HepG2 (cell line): ENCODE measurements around the gene UPF3A. TPM values are rescaled to one million over a fixed set of nuclear protein-coding genes. Genes with fewer than 3 reads are reported as not detected.

Experiments
- ATAC-seq: fragments of 200-7000 bp; cut with Tn5 transposase; 3 replicates; pipeline ENCODE4 v1.9.1; 2020; ENCODE audit warnings: mild to moderate bottlenecking, moderate library complexity
- BruUV-seq: library from RNA; stranded (reverse); fragments of 400-500 nt; replicated peaks from 2 replicates; lab custom pipeline; 2021; lab: Mats Ljungman, UMichigan
- CTCF ChIA-PET: fragments of 300-600 bp; formaldehyde crosslinking; extraction: SDS; loops from one replicate; lab custom pipeline; 2021; ENCODE audit warnings: low total read pairs, inconsistent platforms, low intra/inter-chr PET ratio; lab: Yijun Ruan, JAX
- POLR2A ChIA-PET: fragments of 350-600 bp; sonication (Branson Sonifier 250); formaldehyde crosslinking; loops from one replicate; lab custom pipeline; 2020; ENCODE audit warnings: antibody characterized with exemption, inconsistent platforms; lab: Yijun Ruan, JAX
- DNase-seq: peaks from one replicate; pipeline ENCODE4 v3.0.0-alpha.2; 2015; ENCODE audit warnings: low spot score
- FAIRE-seq: peaks from 3 replicates; lab custom pipeline; 2011; peaks lifted over from hg19 to GRCh38; lab: Jason Lieb, UNC
- H2AFZ ChIP-seq: one replicate; pipeline ENCODE4 v1.6.1; 2011; ENCODE audit warnings: low read length, inconsistent platforms
- H3K27ac ChIP-seq: fragments of 300-600 bp; 3 replicates; pipeline ENCODE4 v1.8.0; 2011; ENCODE audit warnings: mixed run types, mild to moderate bottlenecking, mixed read lengths, low read length, inconsistent platforms; ENCODE audit not compliant: insufficient read depth; ENCODE audit errors: extremely low read length
- H3K27me3 ChIP-seq, 2 experiments: fragments of 200-600 bp in 1 of 2; 2 replicates in 1 of 2; 3 replicates in 1 of 2; pipeline versions ENCODE4 v1.6.0 to v1.8.0; 2011; ENCODE audit warnings: low read length in 2 of 2, mild to moderate bottlenecking in 2 of 2, moderate library complexity in 2 of 2, inconsistent platforms in 1 of 2; ENCODE audit not compliant: insufficient read depth in 2 of 2, control insufficient read depth in 1 of 2
- H3K36me3 ChIP-seq, 2 experiments: fragments of 200-600 bp in 1 of 2; replicated peaks in 1 of 2; 2 replicates in 1 of 2; 3 replicates in 1 of 2; pipeline versions ENCODE4 v1.5.1 to v1.8.0; 2011; ENCODE audit warnings: low read length in 2 of 2, inconsistent platforms in 1 of 2; ENCODE audit not compliant: insufficient read depth in 2 of 2, control insufficient read depth in 1 of 2
- H3K4me1 ChIP-seq: 2 replicates; pipeline ENCODE4 v1.5.1; 2012; ENCODE audit warnings: low read length, inconsistent platforms; ENCODE audit not compliant: insufficient read depth
- H3K4me2 ChIP-seq: 2 replicates; pipeline ENCODE4 v1.6.0; 2011; ENCODE audit warnings: low read depth, low read length, inconsistent platforms
- H3K4me3 ChIP-seq, 3 experiments: fragments of 200-600 bp in 1 of 3; sonication (generic), shearing (Covaris generic) in 1 of 3; replicated peaks in 1 of 3; 2 replicates each; pipeline ENCODE4 v1.5.1; 2011 to 2016; ENCODE audit warnings: low read length in 3 of 3, inconsistent platforms in 2 of 3, low read depth in 2 of 3, mild to moderate bottlenecking in 2 of 3, control low read depth in 1 of 3, mixed read lengths in 1 of 3; ENCODE audit not compliant: insufficient read depth in 1 of 3
- H3K79me2 ChIP-seq: one replicate; pipeline ENCODE4 v1.6.1; 2011; ENCODE audit warnings: low read length, inconsistent platforms; ENCODE audit not compliant: insufficient read depth
- H3K9ac ChIP-seq: 2 replicates; pipeline ENCODE4 v1.6.0; 2011; ENCODE audit warnings: mild to moderate bottlenecking, low read depth, low read length, inconsistent platforms; ENCODE audit not compliant: insufficient read depth
- H3K9me3 ChIP-seq: 2 replicates; pipeline ENCODE4 v1.5.1; 2012; ENCODE audit warnings: mild to moderate bottlenecking, low read length
- H4K20me1 ChIP-seq: 2 replicates; pipeline ENCODE4 v1.6.0; 2011; ENCODE audit warnings: inconsistent platforms, mild to moderate bottlenecking, low read length, moderate library complexity; ENCODE audit not compliant: insufficient read depth
- BRD4 ChIP-seq: sonication (generic); formaldehyde crosslinking; IDR thresholded peaks from 2 replicates; pipeline ENCODE4 v1.4.0; 2020; ENCODE audit warnings: missing genetic modification reagents
- CEBPZ ChIP-seq: IDR thresholded peaks from 2 replicates; pipeline ENCODE4 v1.6.1; 2012; ENCODE audit warnings: low read length, improper control_type of control experiment
- DDIT3 ChIP-seq: sonication (generic); formaldehyde crosslinking; IDR thresholded peaks from 2 replicates; pipeline ENCODE4 v1.4.0; 2020; ENCODE audit warnings: mild to moderate bottlenecking, missing genetic modification reagents
- E2F2 ChIP-seq: sonication (generic); formaldehyde crosslinking; IDR thresholded peaks from 2 replicates; pipeline ENCODE4 v1.4.0; 2020; ENCODE audit warnings: missing genetic modification reagents, borderline replicate concordance
- HMG20A ChIP-seq: IDR thresholded peaks from 2 replicates; pipeline ENCODE4 v1.6.1; 2016; ENCODE audit warnings: borderline replicate concordance
- HNRNPH1 ChIP-seq: fragments of 200-400 bp; formaldehyde crosslinking; optimal IDR thresholded peaks from 2 replicates; pipeline ENCODE3; 2017; ENCODE audit warnings: mild to moderate bottlenecking, low read depth, low read length
- KDM1A ChIP-seq: IDR thresholded peaks from 2 replicates; pipeline ENCODE4 v1.6.1; 2016; ENCODE audit warnings: missing compliant biosample characterization
- KMT2A ChIP-seq: sonication (generic); formaldehyde crosslinking; IDR thresholded peaks from 2 replicates; pipeline ENCODE4 v1.4.0; 2020; ENCODE audit warnings: missing genetic modification reagents
- MLLT10 ChIP-seq: sonication (generic); formaldehyde crosslinking; IDR thresholded peaks from 2 replicates; pipeline ENCODE4 v1.4.0; 2020; ENCODE audit warnings: missing genetic modification reagents
- PCBP1 ChIP-seq: fragments of 200-400 bp; formaldehyde crosslinking; IDR thresholded peaks from 2 replicates; pipeline ENCODE4 v1.6.1; 2017; ENCODE audit warnings: mild to moderate bottlenecking, low read depth, low read length, borderline replicate concordance
- RARG ChIP-seq: sonication (generic); formaldehyde crosslinking; IDR thresholded peaks from 2 replicates; pipeline ENCODE4 v1.4.0; 2020; ENCODE audit warnings: low read depth, mild to moderate bottlenecking, missing genetic modification reagents
- RFX1 ChIP-seq: fragments of 450-650 bp; IDR thresholded peaks from 2 replicates; pipeline ENCODE4 v1.6.1; 2017
- SMAD9 ChIP-seq: sonication (generic); formaldehyde crosslinking; IDR thresholded peaks from 2 replicates; pipeline ENCODE4 v1.5.1; 2020; ENCODE audit warnings: mild to moderate bottlenecking, missing genetic modification reagents
- ZNF160 ChIP-seq: sonication (generic); formaldehyde crosslinking; IDR thresholded peaks from 2 replicates; pipeline ENCODE4 v1.8.0; 2022; ENCODE audit warnings: mild to moderate bottlenecking, inconsistent platforms, missing genetic modification reagents
- ZNF292 ChIP-seq: sonication (generic); formaldehyde crosslinking; IDR thresholded peaks from 2 replicates; pipeline ENCODE4 v1.8.1; 2022; ENCODE audit warnings: mild to moderate bottlenecking, low read depth, missing genetic modification reagents, borderline replicate concordance
- ZNF558 ChIP-seq: sonication (generic); formaldehyde crosslinking; IDR thresholded peaks from 2 replicates; pipeline ENCODE4 v1.9.0; 2022; ENCODE audit warnings: mild to moderate bottlenecking, missing genetic modification reagents, borderline replicate concordance
- ZNF737 ChIP-seq: sonication (generic); formaldehyde crosslinking; IDR thresholded peaks from 2 replicates; pipeline ENCODE4 v1.5.0; 2020; ENCODE audit warnings: missing genetic modification reagents, mild to moderate bottlenecking, borderline replicate concordance
- WGBS: methylation state at CpG from one replicate; pipeline ENCODE4 v1.1.6; 2017; ENCODE audit warnings: low lambda C conversion rate; 5-methylcytosine and 5-hydroxymethylcytosine counted together
- in situ Hi-C: cut with HindIII; loops from 2 replicates; pipeline ENCODE4 v1.10.0; 2017; ENCODE audit warnings: low pct_unique_long_range_greater_than_20kb; ENCODE audit not compliant: extremely low pct_ligation_motif_present
- intact Hi-C: fragments of 100-400 bp; cut with micrococcal nuclease; formaldehyde crosslinking; loops from one replicate; pipeline ENCODE4 v1.10.0; 2022; ENCODE audit not compliant: unreplicated experiment
- polyA plus RNA-seq, 8 experiments: library from polyadenylated mRNA; depleted of rRNA in 3 of 8; stranded (reverse) in 7 of 8; unstranded in 1 of 8; fragments of >200 nt; fragmentation: Illumina TruSeq in 4 of 8; extraction: Trizol in 4 of 8; gene quantifications; 2 replicates each; pipeline versions ENCODE4 v1.2.1 to v1.2.3, GENCODE V29; 2011 to 2016; ENCODE audit warnings: low read depth in 4 of 8, missing spikeins in 1 of 8, mixed read lengths in 1 of 8; ENCODE audit not compliant: insufficient read depth in 1 of 8
- total RNA-seq, 5 experiments: library from RNA; depleted of rRNA; stranded (reverse); fragments of >200 nt; fragmentation: Illumina TruSeq; extraction: Trizol; gene quantifications; 2 replicates each; pipeline ENCODE4 v1.2.3, GENCODE V29; 2016; ENCODE audit warnings: low read depth in 1 of 5

Gene UPF3A
- total and polyA plus RNA-seq, 2 of the 13 experiments (the other 11 are each of a cell fraction or from before 2014, with no cell fraction given) = 60.2 to 63.8 TPM

GRCh38 chr13:114249077-114249476 is 32.3 kb upstream of the UPF3A start:
- in situ Hi-C loops = no loop called here
- WGBS = 93% methylated on average over 7 of the region's 7 CpGs
- Histone ChIP-seq H3K36me3 (peaks cover 20 to 72% of the 10 kb centered on the region in 2 experiments), H3K9ac (no peak overlapping the region), H3K27me3 (no peaks in the 10 kb centered on the region), H3K9me3 (no peaks in the 10 kb centered on the region), H3K79me2 (no peaks in the 10 kb centered on the region), H4K20me1 (no peaks in the 10 kb centered on the region), H3K4me1 (no peaks in the 10 kb centered on the region), H3K27ac (no peak overlapping the region), H2AFZ (no peak overlapping the region), H3K4me2 (no peak overlapping the region), H3K4me3 (no peak overlapping the region)
- TF ChIP-seq SMAD9 (CRISPR knock-in tag) (no peak), ZNF292 (CRISPR knock-in tag) (no peak), RFX1 (no peak), KMT2A (no peak), RARG (no peak), ZNF737 (CRISPR knock-in tag) (no peak), CEBPZ (no peak), KDM1A (CRISPR knock-in tag) (no peak), ZNF160 (no peak), DDIT3 (CRISPR knock-in tag) (no peak), PCBP1 (no peak), MLLT10 (CRISPR knock-in tag) (no peak), BRD4 (CRISPR knock-in tag) (no peak), E2F2 (CRISPR knock-in tag) (no peak), ZNF558 (CRISPR knock-in tag) (no peak), HMG20A (CRISPR knock-in tag) (no peak), HNRNPH1 (no peak)
- no TSS peak for BruUV-seq
- DNase-seq (no peak), ATAC-seq (no peak), FAIRE-seq (no peak)
- ChIA-PET POLR2A (no interaction called here), CTCF (no interaction called here)
- intact Hi-C loops = no loop called here
